IPS-18a (cell line): ENCODE measurements around the gene CNTN4.

Experiments used
- H3K27ac ChIP-seq: one replicate; pipeline ENCODE4 v1.5.1; 2013; ENCODE audit warnings: low read length
- H3K27me3 ChIP-seq: one replicate; pipeline ENCODE4 v1.6.1; 2013; ENCODE audit warnings: mild to moderate bottlenecking, low read length; ENCODE audit not compliant: control insufficient read depth, insufficient read depth
- H3K36me3 ChIP-seq: one replicate; pipeline ENCODE4 v1.6.1; 2013; ENCODE audit warnings: low read depth, low read length; ENCODE audit not compliant: control insufficient read depth
- H3K4me1 ChIP-seq: one replicate; pipeline ENCODE4 v1.6.1; 2013; ENCODE audit warnings: low read depth, low read length; ENCODE audit not compliant: control insufficient read depth
- H3K4me3 ChIP-seq: one replicate; pipeline ENCODE4 v1.5.1; 2013; ENCODE audit warnings: low read length
- H3K9ac ChIP-seq: one replicate; pipeline ENCODE4 v1.6.1; 2013; ENCODE audit warnings: mild to moderate bottlenecking, low read length, moderate library complexity
- H3K9me3 ChIP-seq: one replicate; pipeline ENCODE4 v1.6.1; 2013; ENCODE audit warnings: low read depth, low read length; ENCODE audit not compliant: control insufficient read depth

CNTN4 gene

GRCh38 chr3:3038201-3038991 is 939.7 kb downstream of the CNTN4 start:
- H3K4me3 ChIP-seq, result no peak overlapping the region
- H3K4me1 ChIP-seq, result peaks cover 3% of the 10 kb centered on the region
- no peaks in the 10 kb centered on the region for H3K9me3 ChIP-seq
- no peaks in the 10 kb centered on the region for H3K27me3 ChIP-seq
- H3K36me3 ChIP-seq, result no peaks in the 10 kb centered on the region
- no peak overlapping the region for H3K9ac ChIP-seq
- no peak overlapping the region for H3K27ac ChIP-seq

- Histone ChIP-seq H3K27ac (no peak overlapping the region), H3K9ac (no peak overlapping the region), H3K9me3 (no peaks in the 10 kb centered on the region), H3K4me1 (peaks cover 7% of the 10 kb centered on the region), H3K4me3 (no peak overlapping the region), H3K36me3 (no peaks in the 10 kb centered on the region), H3K27me3 (no peaks in the 10 kb centered on the region)
Measured at GRCh38 chr3:3053974-3054373, 955.3 kb downstream of the CNTN4 start.

GRCh38 chr3:3059645-3060044 is 961.0 kb downstream of the CNTN4 start:
- H3K9ac ChIP-seq, result no peak overlapping the region
- no peaks in the 10 kb centered on the region for H3K9me3 ChIP-seq
- H3K27me3 ChIP-seq, result no peaks in the 10 kb centered on the region
- H3K4me3 ChIP-seq, result no peak overlapping the region
- H3K27ac ChIP-seq, result no peak overlapping the region
- H3K36me3 ChIP-seq, result no peaks in the 10 kb centered on the region
- peaks cover 25% of the 10 kb centered on the region for H3K4me1 ChIP-seq

GRCh38 chr3:3064297-3064696 is 965.6 kb downstream of the CNTN4 start:
- H3K36me3 ChIP-seq, result no peaks in the 10 kb centered on the region
- no peak overlapping the region for H3K4me3 ChIP-seq
- H3K27me3 ChIP-seq, result no peaks in the 10 kb centered on the region
- H3K4me1 ChIP-seq, result peaks cover 23% of the 10 kb centered on the region
- no peak overlapping the region for H3K9ac ChIP-seq
- H3K9me3 ChIP-seq, result no peaks in the 10 kb centered on the region
- no peak overlapping the region for H3K27ac ChIP-seq

GRCh38 chr3:3065876-3066275 is 967.2 kb downstream of the CNTN4 start:
- Histone ChIP-seq H3K4me1 (peaks cover 12% of the 10 kb centered on the region), H3K9me3 (no peaks in the 10 kb centered on the region)

GRCh38 chr3:3066378-3066777 is 967.7 kb downstream of the CNTN4 start:
- no peaks in the 10 kb centered on the region for H3K36me3 ChIP-seq
- H3K27me3 ChIP-seq, result no peaks in the 10 kb centered on the region
- H3K9me3 ChIP-seq, result no peaks in the 10 kb centered on the region
- no peak overlapping the region for H3K9ac ChIP-seq
- no peak overlapping the region for H3K4me3 ChIP-seq
- no peak overlapping the region for H3K27ac ChIP-seq
- peaks cover 7% of the 10 kb centered on the region for H3K4me1 ChIP-seq

More at GRCh38 chr3:3065876-3066275, 967.2 kb downstream of the CNTN4 start:
- no peak overlapping the region for H3K9ac ChIP-seq
- no peaks in the 10 kb centered on the region for H3K36me3 ChIP-seq
- no peak overlapping the region for H3K4me3 ChIP-seq
- H3K27me3 ChIP-seq, result no peaks in the 10 kb centered on the region
- H3K27ac ChIP-seq, result no peak overlapping the region

GRCh38 chr3:3066910-3067309 is 968.2 kb downstream of the CNTN4 start:
- Histone ChIP-seq H3K4me1 (peaks cover 6% of the 10 kb centered on the region), H3K27me3 (no peaks in the 10 kb centered on the region), H3K9me3 (no peaks in the 10 kb centered on the region), H3K27ac (no peak overlapping the region), H3K4me3 (no peak overlapping the region), H3K36me3 (no peaks in the 10 kb centered on the region), H3K9ac (no peak overlapping the region)

- no peaks in the 10 kb centered on the region for H3K9me3 ChIP-seq
- H3K4me3 ChIP-seq, result no peak overlapping the region
Measured at GRCh38 chr3:3068358-3068881, 969.8 kb downstream of the CNTN4 start.

GRCh38 chr3:3069723-3070122 is 971.1 kb downstream of the CNTN4 start:
- H3K27me3 ChIP-seq, result no peaks in the 10 kb centered on the region
- H3K9me3 ChIP-seq, result no peaks in the 10 kb centered on the region
- no peak overlapping the region for H3K4me3 ChIP-seq
- no peaks in the 10 kb centered on the region for H3K36me3 ChIP-seq
- no peak overlapping the region for H3K27ac ChIP-seq
- H3K9ac ChIP-seq, result no peak overlapping the region
- no peaks in the 10 kb centered on the region for H3K4me1 ChIP-seq

More at GRCh38 chr3:3068358-3068881, 969.8 kb downstream of the CNTN4 start:
- Histone ChIP-seq H3K27ac (no peak overlapping the region), H3K36me3 (no peaks in the 10 kb centered on the region), H3K4me1 (no peaks in the 10 kb centered on the region), H3K9ac (no peak overlapping the region), H3K27me3 (no peaks in the 10 kb centered on the region)

- Histone ChIP-seq H3K36me3 (no peaks in the 10 kb centered on the region), H3K27ac (no peak overlapping the region), H3K9ac (no peak overlapping the region)
Measured at GRCh38 chr3:3071136-3071535, 972.5 kb downstream of the CNTN4 start.

GRCh38 chr3:3074551-3075257 is 976.0 kb downstream of the CNTN4 start:
- H3K36me3 ChIP-seq, result no peaks in the 10 kb centered on the region
- H3K27ac ChIP-seq, result no peak overlapping the region
- no peaks in the 10 kb centered on the region for H3K9me3 ChIP-seq
- no peaks in the 10 kb centered on the region for H3K4me1 ChIP-seq
- no peak overlapping the region for H3K9ac ChIP-seq
- H3K27me3 ChIP-seq, result no peaks in the 10 kb centered on the region
- H3K4me3 ChIP-seq, result no peak overlapping the region

More at GRCh38 chr3:3071136-3071535, 972.5 kb downstream of the CNTN4 start:
- H3K4me1 ChIP-seq, result no peaks in the 10 kb centered on the region
- no peaks in the 10 kb centered on the region for H3K27me3 ChIP-seq
- H3K4me3 ChIP-seq, result no peak overlapping the region
- no peaks in the 10 kb centered on the region for H3K9me3 ChIP-seq
